Activated CD4-positive, alpha-beta T cell treated with anti-CD3 and anti-CD28 coated beads for 36 hours (primary cell): ENCODE data around the gene PDC. TPM values are rescaled to one million over a fixed set of nuclear protein-coding genes. Genes with fewer than 3 reads are reported as not detected.

Experiments
- ATAC-seq: fragments of 200-7000 bp; cut with Tn5 transposase; one replicate; pipeline ENCODE4 v1.10.0; 2021; ENCODE audit warnings: mild to moderate bottlenecking, moderate library complexity
- CTCF ChIA-PET: fragments of 350-600 bp; sonication (Branson Sonifier 250); formaldehyde crosslinking; loops from one replicate; lab custom pipeline; 2021; ENCODE audit warnings: antibody characterized with exemption; lab: Charles Lee
- POLR2A ChIA-PET: fragments of 350-600 bp; sonication (Branson Sonifier 250); formaldehyde crosslinking; loops from one replicate; lab custom pipeline; 2021; ENCODE audit warnings: antibody characterized with exemption, inconsistent platforms; lab: Charles Lee
- DNase-seq: peaks from one replicate; pipeline ENCODE4 v3.0.0-alpha.2; 2020
- H3K27ac Mint-ChIP-seq: one replicate; pipeline ENCODE4 v1.8.0; 2021; ENCODE audit warnings: mixed read lengths
- H3K27me3 Mint-ChIP-seq: one replicate; pipeline ENCODE4 v1.8.0; 2021; ENCODE audit warnings: mixed read lengths
- H3K36me3 Mint-ChIP-seq: one replicate; pipeline ENCODE4 v1.8.0; 2021; ENCODE audit warnings: low read depth, mixed read lengths
- H3K4me1 Mint-ChIP-seq: one replicate; pipeline ENCODE4 v1.8.0; 2021; ENCODE audit warnings: mixed read lengths
- H3K4me3 Mint-ChIP-seq: one replicate; pipeline ENCODE4 v1.8.0; 2021; ENCODE audit warnings: mild to moderate bottlenecking, moderate library complexity, mixed read lengths
- H3K9me3 Mint-ChIP-seq: one replicate; pipeline ENCODE4 v1.8.0; 2021; ENCODE audit warnings: low read depth, mixed read lengths
- intact Hi-C, 2 experiments: fragments of 100-400 bp; cut with DNase I in 1 of 2; cut with micrococcal nuclease in 1 of 2; formaldehyde crosslinking; loops; one replicate each; pipeline versions ENCODE4 v1.14.2 to v1.15.1; 2022 to 2024; cut with DNase I, micrococcal nuclease
- total RNA-seq, 2 experiments: library from RNA; stranded (reverse); gene quantifications; one replicate each; pipeline ENCODE4 v1.2.3, GENCODE V29; 2021

PDC gene
- total RNA-seq, result not detected

GRCh38 chr1:186461014-186461413 is at the start of gene PDC:
PDC (minus strand) TSS chr1:186461114; CDS start chr1:186449459, 11,655 bp downstream.
- peaks cover under 1% of the 10 kb centered on the region for H3K27me3 Mint-ChIP-seq
- POLR2A ChIA-PET, result no interaction called here
- H3K27ac Mint-ChIP-seq, result no peak within 1 kb of the TSS
- H3K4me1 Mint-ChIP-seq, result no peaks in the 10 kb centered on the region
- no peak for DNase-seq
- no peak within 1 kb of the TSS for H3K4me3 Mint-ChIP-seq
- no peaks in the 10 kb centered on the region for H3K9me3 Mint-ChIP-seq
- ATAC-seq, result no peak
- CTCF ChIA-PET, result no interaction called here
- intact Hi-C loops, result no loop called here
- no peaks in the 10 kb centered on the region for H3K36me3 Mint-ChIP-seq

DNA sequence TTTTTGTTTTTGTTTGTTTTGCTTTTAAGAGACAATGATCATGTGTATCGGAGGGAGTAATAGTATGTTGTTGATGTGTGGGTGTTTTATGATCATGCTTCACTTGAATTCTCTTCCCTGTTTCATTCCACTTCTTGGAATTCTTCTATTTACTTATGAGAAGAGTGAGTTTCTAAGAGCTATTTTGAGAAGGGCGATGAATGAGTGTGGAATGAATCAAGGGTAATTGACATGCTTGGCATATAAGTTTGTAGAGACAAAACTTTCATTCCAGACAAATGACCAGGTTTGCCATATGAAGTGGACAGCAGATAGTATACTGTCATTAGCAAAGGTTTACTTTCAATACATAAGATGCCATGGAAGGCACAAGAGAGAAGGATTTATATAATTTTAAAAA is 42.3 kb upstream of the PDC start:
- DNase-seq, result no peak
- no peak for ATAC-seq
- Mint-ChIP-seq H3K36me3 (no peaks in the 10 kb centered on the region), H3K27me3 (no peaks in the 10 kb centered on the region), H3K4me1 (no peaks in the 10 kb centered on the region), H3K9me3 (peaks cover 8% of the 10 kb centered on the region), H3K4me3 (no peak overlapping the region), H3K27ac (no peak overlapping the region)
- ChIA-PET POLR2A (no interaction called here), CTCF (no interaction called here)
- intact Hi-C loops, result no loop called here

GRCh38 chr1:186502087-186502486 is 41.2 kb upstream of the PDC start:
- intact Hi-C loops, result no loop called here
- POLR2A ChIA-PET, result no interaction called here
- no peaks in the 10 kb centered on the region for H3K4me1 Mint-ChIP-seq
- no peak overlapping the region for H3K27ac Mint-ChIP-seq
- no peak overlapping the region for H3K4me3 Mint-ChIP-seq
- CTCF ChIA-PET, result interaction anchor here (0.7 kb wide), 1 partner anchor 24 kb away, joined by 3 read pairs; no protein-coding TSS in a partner anchor
- H3K27me3 Mint-ChIP-seq, result no peaks in the 10 kb centered on the region
- H3K9me3 Mint-ChIP-seq, result peaks cover 8% of the 10 kb centered on the region
- H3K36me3 Mint-ChIP-seq, result no peaks in the 10 kb centered on the region
- DNase-seq (no peak), ATAC-seq (no peak)

GRCh38 chr1:186500804-186501203 is 39.9 kb upstream of the PDC start:
- CTCF ChIA-PET, result no interaction called here
- ATAC-seq, result no peak
- intact Hi-C loops, result no loop called here
- DNase-seq, result no peak
- Mint-ChIP-seq H3K27me3 (no peaks in the 10 kb centered on the region), H3K36me3 (no peaks in the 10 kb centered on the region), H3K9me3 (peaks cover 7% of the 10 kb centered on the region), H3K27ac (no peak overlapping the region), H3K4me3 (no peak overlapping the region), H3K4me1 (no peaks in the 10 kb centered on the region)
- POLR2A ChIA-PET, result no interaction called here

DNA sequence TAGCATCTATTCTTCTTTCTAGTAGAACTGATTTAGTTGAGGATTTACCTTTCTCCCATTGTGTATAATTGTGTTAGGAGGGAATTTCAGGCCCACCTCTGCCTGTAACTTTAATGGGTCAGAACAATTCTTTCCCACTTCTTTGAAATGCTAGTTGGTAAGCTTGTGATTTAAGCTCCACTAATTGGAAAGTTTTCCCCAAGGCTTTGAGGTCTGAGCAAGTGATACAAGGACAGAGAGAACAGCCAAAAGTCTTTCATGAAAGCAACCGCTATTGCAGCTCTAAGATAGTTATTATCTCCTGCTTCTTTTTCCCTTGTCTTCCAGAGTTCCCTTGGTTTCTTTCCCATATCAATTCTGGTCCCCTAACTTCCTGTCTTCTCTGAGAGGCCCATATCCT is 38.7 kb upstream of the PDC start:
- Mint-ChIP-seq H3K4me3 (no peak overlapping the region), H3K27ac (no peak overlapping the region), H3K27me3 (no peaks in the 10 kb centered on the region), H3K4me1 (peaks cover 3% of the 10 kb centered on the region), H3K9me3 (peaks cover 5% of the 10 kb centered on the region), H3K36me3 (no peaks in the 10 kb centered on the region)
- POLR2A ChIA-PET, result no interaction called here
- CTCF ChIA-PET, result no interaction called here
- intact Hi-C loops, result no loop called here
- ATAC-seq (no peak), DNase-seq (no peak)

- ChIA-PET POLR2A (no interaction called here), CTCF (no interaction called here)
- Mint-ChIP-seq H3K9me3 (no peaks in the 10 kb centered on the region), H3K27me3 (no peaks in the 10 kb centered on the region), H3K36me3 (no peaks in the 10 kb centered on the region), H3K4me3 (no peak overlapping the region), H3K4me1 (peaks cover 3% of the 10 kb centered on the region), H3K27ac (no peak overlapping the region)
- ATAC-seq (no peak), DNase-seq (no peak)
- intact Hi-C loops, result no loop called here
Observed at GRCh38 chr1:186498695-186499389, 37.9 kb upstream of the PDC start.

DNA sequence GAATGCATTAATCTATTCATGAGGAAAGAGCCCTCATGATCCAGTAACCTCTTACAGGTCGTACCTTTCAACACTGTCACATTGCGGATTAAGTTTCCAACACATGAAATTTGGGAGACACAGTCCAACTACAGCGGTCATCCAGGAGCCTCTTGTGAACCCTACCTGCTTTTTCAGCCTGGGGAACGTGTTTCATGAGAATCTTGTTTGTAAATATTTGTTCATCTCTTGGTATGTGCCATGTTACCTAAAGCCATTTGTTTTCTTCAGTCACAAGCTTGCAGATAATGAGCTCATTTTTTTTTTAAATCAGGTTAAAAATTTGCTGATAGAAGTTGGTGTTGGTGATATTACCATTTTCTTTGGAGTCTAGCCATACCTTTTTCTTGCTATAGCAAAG is 37.2 kb upstream of the PDC start:
- intact Hi-C loops, result no loop called here
- peaks cover 3% of the 10 kb centered on the region for H3K4me1 Mint-ChIP-seq
- DNase-seq, result no peak
- ChIA-PET CTCF (interaction anchor here (0.6 kb wide), 1 partner anchor 156 kb away, joined by 3 read pairs; no protein-coding TSS in a partner anchor), POLR2A (no interaction called here)
- no peaks in the 10 kb centered on the region for H3K27me3 Mint-ChIP-seq
- no peaks in the 10 kb centered on the region for H3K9me3 Mint-ChIP-seq
- H3K36me3 Mint-ChIP-seq, result no peaks in the 10 kb centered on the region
- no peak overlapping the region for H3K4me3 Mint-ChIP-seq
- no peak overlapping the region for H3K27ac Mint-ChIP-seq
- ATAC-seq, result no peak

DNA sequence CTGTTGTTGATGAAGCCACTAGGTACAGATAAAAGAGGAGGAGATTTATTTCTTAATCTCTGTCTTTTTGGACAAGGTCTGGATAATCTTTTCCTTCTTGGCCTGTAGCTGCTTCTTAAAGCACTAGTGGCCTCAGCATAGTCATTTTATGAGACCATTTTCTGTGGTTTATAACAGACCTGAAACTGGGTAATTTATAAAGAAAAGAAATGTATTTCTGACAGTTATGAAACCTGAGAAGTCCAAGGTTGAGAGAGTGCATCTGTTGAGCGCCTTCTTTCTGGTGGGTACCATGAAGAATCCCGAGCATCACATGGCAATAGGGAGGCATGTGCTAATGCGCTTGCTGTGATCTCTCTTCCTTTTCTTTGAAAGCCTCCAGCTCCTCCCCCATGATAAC is 36.7 kb upstream of the PDC start:
- POLR2A ChIA-PET, result no interaction called here
- CTCF ChIA-PET, result interaction anchor here (0.6 kb wide), 1 partner anchor 156 kb away, joined by 3 read pairs; no protein-coding TSS in a partner anchor

DNA sequence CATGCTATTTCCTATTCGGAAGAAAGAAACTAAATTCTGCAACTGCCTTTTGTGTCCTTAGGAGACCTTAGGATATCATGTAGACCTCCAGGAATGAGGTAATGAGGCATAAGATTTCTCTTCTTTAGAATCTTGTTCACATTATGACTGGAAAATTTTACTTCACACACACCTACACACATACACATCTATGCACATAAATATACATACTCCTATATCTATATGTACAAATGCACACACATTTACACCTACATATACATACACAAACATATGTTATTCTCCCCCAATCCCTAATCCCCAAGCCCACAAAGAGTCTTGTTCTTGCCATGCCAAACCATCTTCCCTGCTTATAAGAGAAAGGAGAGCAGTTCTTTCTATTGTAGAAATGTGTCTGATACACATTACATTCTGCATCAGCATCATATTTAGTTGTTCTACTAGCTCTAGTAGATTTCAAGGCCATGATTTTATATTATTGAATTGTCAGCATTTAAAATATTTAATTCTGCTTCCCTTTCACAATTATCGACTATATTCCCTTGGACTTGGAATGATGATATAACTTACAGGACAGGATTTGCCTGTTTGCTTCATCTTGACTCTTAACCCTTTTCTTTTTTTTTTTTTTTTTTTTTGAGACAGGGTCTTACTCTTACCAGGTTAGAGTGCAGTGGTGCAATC is 35.4 kb upstream of the PDC start:
- H3K4me3 Mint-ChIP-seq, result no peak overlapping the region
- DNase-seq (no peak), ATAC-seq (no peak)
- intact Hi-C loops, result no loop called here
- H3K4me1 Mint-ChIP-seq, result peaks cover 3% of the 10 kb centered on the region
- CTCF ChIA-PET, result interaction anchor here (0.5 to 1.0 kb wide), 2 partner anchors 14 to 43 kb away, joined by 3 to 4 read pairs; no protein-coding TSS in a partner anchor
- no peak overlapping the region for H3K27ac Mint-ChIP-seq
- H3K27me3 Mint-ChIP-seq, result no peaks in the 10 kb centered on the region
- no peaks in the 10 kb centered on the region for H3K9me3 Mint-ChIP-seq
- POLR2A ChIA-PET, result no interaction called here
- no peaks in the 10 kb centered on the region for H3K36me3 Mint-ChIP-seq

More for the DNA sequence above, 36.7 kb upstream of the PDC start:
- no peak for ATAC-seq
- DNase-seq, result no peak
- intact Hi-C loops, result no loop called here
- H3K4me3 Mint-ChIP-seq, result no peak overlapping the region
- H3K27me3 Mint-ChIP-seq, result no peaks in the 10 kb centered on the region
- H3K9me3 Mint-ChIP-seq, result no peaks in the 10 kb centered on the region
- H3K4me1 Mint-ChIP-seq, result peaks cover 3% of the 10 kb centered on the region
- H3K36me3 Mint-ChIP-seq, result no peaks in the 10 kb centered on the region
- H3K27ac Mint-ChIP-seq, result no peak overlapping the region

GRCh38 chr1:186494832-186495271 is 33.9 kb upstream of the PDC start:
- Mint-ChIP-seq H3K9me3 (no peaks in the 10 kb centered on the region), H3K4me3 (no peak overlapping the region), H3K4me1 (peaks cover 3% of the 10 kb centered on the region), H3K36me3 (no peaks in the 10 kb centered on the region), H3K27ac (no peak overlapping the region), H3K27me3 (no peaks in the 10 kb centered on the region)
- intact Hi-C loops, result no loop called here
- DNase-seq, result no peak
- peak; percentile 33 for ATAC-seq
- POLR2A ChIA-PET, result no interaction called here
- CTCF ChIA-PET, result no interaction called here

- peaks cover 3% of the 10 kb centered on the region for H3K4me1 Mint-ChIP-seq
- ATAC-seq (no peak), DNase-seq (no peak)
- intact Hi-C loops, result no loop called here
- no peak overlapping the region for H3K4me3 Mint-ChIP-seq
- CTCF ChIA-PET, result no interaction called here
- POLR2A ChIA-PET, result no interaction called here
- no peak overlapping the region for H3K27ac Mint-ChIP-seq
- H3K9me3 Mint-ChIP-seq, result no peaks in the 10 kb centered on the region
- H3K36me3 Mint-ChIP-seq, result no peaks in the 10 kb centered on the region
- H3K27me3 Mint-ChIP-seq, result no peaks in the 10 kb centered on the region
Observed at GRCh38 chr1:186492531-186493291, 31.8 kb upstream of the PDC start.
